A673 (cell line): ENCODE data around the gene MPV17. TPM values are rescaled to one million over a fixed set of nuclear protein-coding genes. Genes with fewer than 3 reads are reported as not detected.

Source experiments
- BruUV-seq: library from RNA; stranded (reverse); fragments of 400-500 nt; replicated peaks from 2 replicates; lab custom pipeline; 2021; lab: Mats Ljungman, UMichigan
- CTCF ChIA-PET: fragments of 300-600 bp; sonication (Branson Sonifier 250); formaldehyde crosslinking; loops from one replicate; lab custom pipeline; 2022; ENCODE audit warnings: antibody characterized with exemption; lab: Charles Lee
- POLR2A ChIA-PET: fragments of 300-600 bp; sonication (Branson Sonifier 250); formaldehyde crosslinking; loops from one replicate; lab custom pipeline; 2022; ENCODE audit warnings: antibody characterized with exemption; ENCODE audit not compliant: low non-redundant PET; lab: Charles Lee
- DNase-seq: peaks from one replicate; pipeline ENCODE4 v3.0.0-alpha.2; 2015; ENCODE audit warnings: low spot score
- H3K27ac ChIP-seq: fragments of 200-600 bp; sonication (generic); 2 replicates; pipeline ENCODE4 v1.5.1; 2016; ENCODE audit warnings: mixed run types, low read depth, mild to moderate bottlenecking, mixed read lengths, antibody characterized with exemption, low read length; ENCODE audit not compliant: poor library complexity, severe bottlenecking
- H3K27me3 ChIP-seq: fragments of 200-600 bp; sonication (generic); replicated peaks from 2 replicates; pipeline ENCODE4 v1.6.1; 2017; ENCODE audit warnings: mixed run types, low read depth, mild to moderate bottlenecking, mixed read lengths, antibody characterized with exemption, low read length; ENCODE audit not compliant: insufficient read depth, poor library complexity
- H3K36me3 ChIP-seq: fragments of 200-600 bp; sonication (generic); 2 replicates; pipeline ENCODE4 v1.6.1; 2016; ENCODE audit warnings: mixed run types, mild to moderate bottlenecking, mixed read lengths, antibody characterized with exemption, low read length; ENCODE audit not compliant: insufficient read depth, poor library complexity, severe bottlenecking
- H3K4me1 ChIP-seq: fragments of 200-600 bp; sonication (generic); 2 replicates; pipeline ENCODE4 v1.6.1; 2017; ENCODE audit warnings: mixed run types, mild to moderate bottlenecking, mixed read lengths, antibody characterized with exemption, low read length; ENCODE audit not compliant: insufficient read depth, poor library complexity, severe bottlenecking
- H3K4me3 ChIP-seq: fragments of 200-600 bp; sonication (generic); 2 replicates; pipeline ENCODE4 v1.5.1; 2016; ENCODE audit warnings: low read depth, mixed run types, mild to moderate bottlenecking, mixed read lengths, low read length; ENCODE audit not compliant: poor library complexity, severe bottlenecking
- H3K9me3 ChIP-seq: fragments of 200-600 bp; sonication (generic); 2 replicates; pipeline ENCODE4 v1.6.1; 2016; ENCODE audit warnings: mixed run types, low read depth, mild to moderate bottlenecking, mixed read lengths, antibody characterized with exemption, low read length; ENCODE audit not compliant: poor library complexity, severe bottlenecking
- EZH2 ChIP-seq: fragments of 200-600 bp; sonication (generic); IDR thresholded peaks from 2 replicates; pipeline ENCODE4 v1.6.1; 2017; ENCODE audit warnings: borderline replicate concordance, low read depth, mild to moderate bottlenecking, mixed read lengths, antibody characterized with exemption, low read length; ENCODE audit not compliant: poor library complexity, severe bottlenecking
- intact Hi-C: fragments of 100-400 bp; cut with micrococcal nuclease; formaldehyde crosslinking; loops from one replicate; pipeline ENCODE4 v1.10.0; 2022; ENCODE audit not compliant: unreplicated experiment
- total RNA-seq: library from RNA; stranded (reverse); gene quantifications from 2 replicates; pipeline ENCODE4 v1.2.3, GENCODE V29; 2021
- TF ChIP-seq, protein P1 (sequence below): fragments of 300-800, 200-600 bp; sonication (generic); conservative IDR thresholded peaks from 2 replicates; pipeline ENCODE4 v1.5.1; 2017; ENCODE audit warnings: low read depth, mild to moderate bottlenecking, antibody characterized with exemption, low read length, moderate library complexity, mixed read lengths

The MPV17 gene
- total RNA-seq, 1 experiment from 2014 or later, result 66.3 TPM

DNA sequence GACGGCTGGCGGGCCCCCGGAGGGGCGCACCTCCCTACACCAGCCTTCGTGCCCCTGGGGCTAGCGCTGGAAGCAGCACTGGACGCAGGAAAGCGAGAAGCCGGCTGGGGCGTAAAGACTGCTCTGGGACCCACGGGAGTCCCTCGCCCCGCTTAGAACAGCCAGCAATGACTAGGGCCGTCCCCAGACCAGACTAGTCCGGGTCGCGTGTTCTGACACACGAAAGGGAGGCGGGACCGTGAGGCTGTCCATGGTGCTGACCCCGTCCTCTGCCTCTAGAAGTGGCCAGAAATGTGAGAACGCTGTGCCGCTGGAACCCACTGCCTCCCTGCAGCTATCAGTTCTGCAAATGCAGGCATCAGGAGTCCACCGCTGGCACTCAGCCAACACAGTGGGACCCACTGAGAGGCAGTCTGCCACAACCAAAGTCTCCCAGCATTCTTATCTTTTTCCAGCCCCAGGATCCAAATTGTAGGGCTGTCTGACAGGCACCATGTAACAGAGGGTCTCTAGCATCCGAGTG is 14.5 kb downstream of the MPV17 start, which contains the start of gene UCN:
Gene UCN (minus strand): TSS at position 87 of the 523 bp plus-strand sequence. CDS start 550 bp downstream, outside the sequence.
- ChIA-PET CTCF (interaction anchor here (0.7 kb wide), 1 partner anchor 117 kb away, joined by 10 read pairs; no protein-coding TSS in a partner anchor), POLR2A (no interaction called here)
- Histone ChIP-seq H3K4me3 (peak within 1 kb of the TSS; percentile 34), H3K9me3 (no peaks in the 10 kb centered on the region), H3K36me3 (no peaks in the 10 kb centered on the region), H3K27me3 (peaks cover 23% of the 10 kb centered on the region), H3K4me1 (peaks cover 15% of the 10 kb centered on the region), H3K27ac (no peak within 1 kb of the TSS)
- DNase-seq, result peak; percentile 52
- TF ChIP-seq EZH2, result no peak
- TF ChIP-seq, protein P1, sequence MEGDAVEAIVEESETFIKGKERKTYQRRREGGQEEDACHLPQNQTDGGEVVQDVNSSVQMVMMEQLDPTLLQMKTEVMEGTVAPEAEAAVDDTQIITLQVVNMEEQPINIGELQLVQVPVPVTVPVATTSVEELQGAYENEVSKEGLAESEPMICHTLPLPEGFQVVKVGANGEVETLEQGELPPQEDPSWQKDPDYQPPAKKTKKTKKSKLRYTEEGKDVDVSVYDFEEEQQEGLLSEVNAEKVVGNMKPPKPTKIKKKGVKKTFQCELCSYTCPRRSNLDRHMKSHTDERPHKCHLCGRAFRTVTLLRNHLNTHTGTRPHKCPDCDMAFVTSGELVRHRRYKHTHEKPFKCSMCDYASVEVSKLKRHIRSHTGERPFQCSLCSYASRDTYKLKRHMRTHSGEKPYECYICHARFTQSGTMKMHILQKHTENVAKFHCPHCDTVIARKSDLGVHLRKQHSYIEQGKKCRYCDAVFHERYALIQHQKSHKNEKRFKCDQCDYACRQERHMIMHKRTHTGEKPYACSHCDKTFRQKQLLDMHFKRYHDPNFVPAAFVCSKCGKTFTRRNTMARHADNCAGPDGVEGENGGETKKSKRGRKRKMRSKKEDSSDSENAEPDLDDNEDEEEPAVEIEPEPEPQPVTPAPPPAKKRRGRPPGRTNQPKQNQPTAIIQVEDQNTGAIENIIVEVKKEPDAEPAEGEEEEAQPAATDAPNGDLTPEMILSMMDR, result no peak
- intact Hi-C loops, result no loop called here
- no TSS peak for BruUV-seq

DNA sequence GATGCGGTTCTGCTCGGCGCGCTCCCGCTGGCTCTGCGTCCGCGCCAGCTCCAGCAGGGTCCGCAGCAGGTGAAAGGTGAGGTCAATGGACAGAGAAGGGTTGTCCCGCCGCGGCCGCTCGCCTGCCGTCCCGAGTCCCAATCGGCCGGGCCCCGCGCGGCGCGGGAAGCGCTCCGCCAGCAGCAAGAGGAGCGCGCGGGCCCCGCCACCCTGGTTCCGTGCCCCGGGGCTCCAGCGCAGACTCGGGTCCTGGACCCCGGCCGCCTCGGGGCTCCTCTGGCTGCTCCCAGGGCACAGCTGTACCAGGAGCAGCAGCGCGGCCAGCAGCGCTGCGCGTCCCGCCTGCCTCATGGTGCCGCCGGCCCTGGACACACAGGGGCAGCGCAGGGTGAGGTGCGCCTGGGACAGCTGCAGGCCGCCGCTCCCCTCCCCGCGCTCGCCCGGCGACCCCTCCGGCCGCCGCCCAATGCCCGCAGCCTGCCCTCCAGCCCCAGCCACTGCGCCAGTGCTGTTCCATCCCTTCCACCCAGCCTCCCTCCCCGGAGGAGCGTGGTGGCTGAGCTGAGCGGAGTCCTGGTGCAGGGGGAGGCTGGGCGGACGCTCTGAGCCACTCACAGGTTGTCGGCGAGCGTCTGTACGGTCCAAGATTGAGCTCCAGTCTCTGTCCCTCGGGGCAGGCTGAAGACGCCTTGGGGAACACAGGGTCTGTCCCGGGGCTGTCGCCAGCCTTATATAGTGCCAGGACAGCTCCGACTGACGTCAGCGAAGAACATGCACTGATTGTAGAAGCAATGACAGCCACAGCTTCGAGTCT is 15.1 kb downstream of the MPV17 start:
- ChIA-PET POLR2A (no interaction called here), CTCF (no interaction called here)
- TF ChIP-seq EZH2, result peak; percentile 63
- TF ChIP-seq, protein P1, result no peak
- intact Hi-C loops, result no loop called here
- peak; percentile 37 for DNase-seq
- peak overlapping the region; percentile 34 for H3K4me3 ChIP-seq
- H3K27me3 ChIP-seq, result peaks cover 23% of the 10 kb centered on the region
- no peaks in the 10 kb centered on the region for H3K36me3 ChIP-seq
- BruUV-seq, result no TSS peak
- peaks cover 15% of the 10 kb centered on the region for H3K4me1 ChIP-seq
- no peaks in the 10 kb centered on the region for H3K9me3 ChIP-seq
- H3K27ac ChIP-seq, result no peak overlapping the region

GRCh38 chr2:27307287-27307544 is 15.7 kb downstream of the MPV17 start:
- Histone ChIP-seq H3K27me3 (peaks cover 23% of the 10 kb centered on the region), H3K4me3 (peak overlapping the region; percentile 34), H3K36me3 (no peaks in the 10 kb centered on the region), H3K27ac (no peak overlapping the region), H3K4me1 (peaks cover 15% of the 10 kb centered on the region), H3K9me3 (no peaks in the 10 kb centered on the region)
- no peak for TF ChIP-seq EZH2
- ChIA-PET POLR2A (no interaction called here), CTCF (no interaction called here)
- DNase-seq, result no peak
- BruUV-seq, result no TSS peak
- intact Hi-C loops, result no loop called here
